ENCODE measurements around the gene HSD3B2.

GRCh38 chr1:119452091-119452490 lies 37.1 kb downstream of the HSD3B2 start:
- TF ChIP-seq, protein P1, sequence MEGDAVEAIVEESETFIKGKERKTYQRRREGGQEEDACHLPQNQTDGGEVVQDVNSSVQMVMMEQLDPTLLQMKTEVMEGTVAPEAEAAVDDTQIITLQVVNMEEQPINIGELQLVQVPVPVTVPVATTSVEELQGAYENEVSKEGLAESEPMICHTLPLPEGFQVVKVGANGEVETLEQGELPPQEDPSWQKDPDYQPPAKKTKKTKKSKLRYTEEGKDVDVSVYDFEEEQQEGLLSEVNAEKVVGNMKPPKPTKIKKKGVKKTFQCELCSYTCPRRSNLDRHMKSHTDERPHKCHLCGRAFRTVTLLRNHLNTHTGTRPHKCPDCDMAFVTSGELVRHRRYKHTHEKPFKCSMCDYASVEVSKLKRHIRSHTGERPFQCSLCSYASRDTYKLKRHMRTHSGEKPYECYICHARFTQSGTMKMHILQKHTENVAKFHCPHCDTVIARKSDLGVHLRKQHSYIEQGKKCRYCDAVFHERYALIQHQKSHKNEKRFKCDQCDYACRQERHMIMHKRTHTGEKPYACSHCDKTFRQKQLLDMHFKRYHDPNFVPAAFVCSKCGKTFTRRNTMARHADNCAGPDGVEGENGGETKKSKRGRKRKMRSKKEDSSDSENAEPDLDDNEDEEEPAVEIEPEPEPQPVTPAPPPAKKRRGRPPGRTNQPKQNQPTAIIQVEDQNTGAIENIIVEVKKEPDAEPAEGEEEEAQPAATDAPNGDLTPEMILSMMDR (conservative IDR thresholded peaks at IDR 0.05 in 1 of 2, IDR thresholded peaks at IDR 0.05 in 1 of 2; ENCODE audit: extremely low read depth in 1 of 2, insufficient read depth in 1 of 2, low read depth in 1 of 2, low read length in 2 of 2) = no peak
- no peak for TF ChIP-seq EZH2 (IDR thresholded peaks at IDR 0.05; ENCODE audit: borderline replicate concordance, low read length)

All from mammary epithelial cell (primary cell).